ENCODE results near the gene RPL35. TPM values are rescaled to one million over a fixed set of nuclear protein-coding genes. Genes with fewer than 3 reads are reported as not detected.
"Not testable (repeated sequence)": the region's sequence is repeated elsewhere in the genome, so short reads cannot be mapped to it uniquely, and the experiment has no call there.

RPL35 gene
- total and polyA plus RNA-seq, 2 donors = 2,926 to 4,941 TPM

DNA sequence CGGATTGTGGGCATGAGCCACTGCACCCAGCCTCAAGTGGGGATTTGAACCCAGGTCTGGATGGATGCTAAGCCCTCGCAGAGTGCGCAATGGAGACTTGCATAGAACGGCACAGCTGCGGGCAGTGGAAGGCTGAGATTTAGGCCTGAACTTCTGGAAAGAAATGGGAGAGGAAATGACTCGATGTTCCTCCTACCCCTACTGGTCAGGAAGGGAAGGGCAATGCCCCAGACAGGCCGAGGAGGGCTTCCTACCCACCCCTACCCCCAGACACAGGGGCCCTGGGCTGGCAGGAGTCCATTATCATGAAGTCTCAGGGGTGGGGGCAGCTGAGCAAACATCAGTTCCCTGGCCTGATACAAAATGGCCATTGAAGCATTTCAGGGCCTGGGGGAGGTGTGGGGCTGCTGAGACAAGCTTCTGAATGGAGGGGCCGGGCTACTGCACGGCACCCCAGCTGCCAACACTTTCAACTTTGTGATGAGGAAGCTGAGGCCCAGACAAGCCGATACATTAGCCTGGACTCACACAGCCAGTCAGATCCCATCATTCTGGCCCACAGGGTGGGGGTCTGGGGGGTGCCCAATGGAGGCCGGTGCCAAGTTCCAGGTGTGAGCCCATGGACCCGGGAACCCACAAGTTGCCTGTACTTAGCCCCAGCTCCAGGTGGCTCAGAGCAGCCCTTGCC is 22.0 kb downstream of the RPL35 start:
- 75% methylated on average over 12 of the region's 12 CpGs for WGBS
- peaks cover 0 to 8% of the 10 kb centered on the region in 2 donors for H3K4me1 ChIP-seq (ENCODE audit: control insufficient read depth in 2 of 2, insufficient read depth in 2 of 2, low read length in 2 of 2)
- H3K4me3 ChIP-seq (ENCODE audit: low read length in 2 of 2) = no peak overlapping the region
- peaks cover 0 to 43% of the 10 kb centered on the region in 2 donors for H3K27me3 ChIP-seq (ENCODE audit: control insufficient read depth in 2 of 2, insufficient read depth in 1 of 2, low read length in 1 of 2)
- no peaks in the 10 kb centered on the region for H3K9me3 ChIP-seq (ENCODE audit: control insufficient read depth in 2 of 2, insufficient read depth in 1 of 2, low read length in 1 of 2)
- no peaks in the 10 kb centered on the region for H3K36me3 ChIP-seq (ENCODE audit: control insufficient read depth in 2 of 2, insufficient read depth in 2 of 2, low read length in 1 of 2)
- DNase-seq (ENCODE audit: low read depth in 6 of 9, low spot score in 9 of 9) = no peak
- no peak overlapping the region for H3K27ac ChIP-seq (ENCODE audit: low read depth in 1 of 2, low read length in 1 of 2)

DNA sequence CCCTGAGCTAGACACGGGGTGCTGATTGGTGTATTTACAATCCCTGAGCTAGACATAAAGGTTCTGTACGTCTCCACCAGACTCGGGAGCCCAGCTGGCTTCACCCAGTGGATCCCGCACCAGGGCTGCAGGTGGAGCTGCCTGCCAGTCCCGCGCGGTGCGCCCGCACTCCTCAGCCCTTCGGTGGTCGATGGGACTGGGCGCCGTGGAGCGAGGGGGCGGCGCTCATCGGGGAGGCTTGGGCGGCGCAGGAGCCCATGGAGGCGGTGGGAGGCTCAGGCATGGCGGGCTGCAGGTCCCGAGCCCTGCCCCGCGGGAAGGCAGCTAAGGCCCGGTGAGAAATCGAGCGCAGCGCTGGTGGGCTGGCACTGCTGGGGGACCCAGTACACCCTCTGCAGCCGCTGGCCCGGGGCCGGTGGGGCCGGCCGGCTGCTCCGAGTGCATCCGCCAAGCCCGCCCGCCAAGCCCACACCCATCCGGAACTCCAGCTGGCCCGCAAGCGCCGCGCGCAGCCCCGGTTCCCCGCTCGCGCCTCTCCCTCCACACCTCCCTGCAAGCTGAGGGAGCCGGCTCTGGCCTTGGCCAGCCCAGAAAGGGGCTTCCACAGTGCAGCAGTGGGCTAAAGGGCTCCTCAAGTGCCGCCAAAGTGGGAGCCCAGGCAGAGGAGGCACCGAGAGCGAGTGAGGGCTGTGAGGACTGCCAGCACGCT is 23.0 kb downstream of the RPL35 start:
- not testable (repeated sequence) for H3K4me3 ChIP-seq (ENCODE audit: low read length in 2 of 2); DNase-seq (ENCODE audit: low read depth in 6 of 9, low spot score in 9 of 9); H3K9me3 ChIP-seq (ENCODE audit: control insufficient read depth in 2 of 2, insufficient read depth in 1 of 2, low read length in 1 of 2); H3K36me3 ChIP-seq (ENCODE audit: control insufficient read depth in 2 of 2, insufficient read depth in 2 of 2, low read length in 1 of 2); H3K27ac ChIP-seq (ENCODE audit: low read depth in 1 of 2, low read length in 1 of 2)
- H3K27me3 ChIP-seq (ENCODE audit: control insufficient read depth in 2 of 2, insufficient read depth in 1 of 2, low read length in 1 of 2) = peaks cover 0 to 43% of the 10 kb centered on the region in 2 donors
- 66% methylated on average over 48 of the region's 52 CpGs for WGBS
- H3K4me1 ChIP-seq (ENCODE audit: control insufficient read depth in 2 of 2, insufficient read depth in 2 of 2, low read length in 2 of 2) = peaks cover 0 to 10% of the 10 kb centered on the region in 2 donors

- 92% methylated on average over 5 of the region's 5 CpGs for WGBS
- not testable (repeated sequence) for H3K4me3 ChIP-seq (ENCODE audit: low read length in 2 of 2); H3K27ac ChIP-seq (ENCODE audit: low read depth in 1 of 2, low read length in 1 of 2); DNase-seq (ENCODE audit: low read depth in 6 of 9, low spot score in 9 of 9); H3K36me3 ChIP-seq (ENCODE audit: control insufficient read depth in 2 of 2, insufficient read depth in 2 of 2, low read length in 1 of 2); H3K9me3 ChIP-seq (ENCODE audit: control insufficient read depth in 2 of 2, insufficient read depth in 1 of 2, low read length in 1 of 2)
- Histone ChIP-seq H3K27me3 (ENCODE audit: control insufficient read depth in 2 of 2, insufficient read depth in 1 of 2, low read length in 1 of 2) (peaks cover 0 to 39% of the 10 kb centered on the region in 2 donors), H3K4me1 (ENCODE audit: control insufficient read depth in 2 of 2, insufficient read depth in 2 of 2, low read length in 2 of 2) (peaks cover 0 to 10% of the 10 kb centered on the region in 2 donors)
These were observed 23.6 kb downstream of the RPL35 start for GRCh38 chr9:124838132-124838531.

GRCh38 chr9:124835026-124835557 is 26.7 kb downstream of the RPL35 start:
- H3K4me3 ChIP-seq (ENCODE audit: low read length in 2 of 2) = no peak overlapping the region
- H3K27me3 ChIP-seq (ENCODE audit: control insufficient read depth in 2 of 2, insufficient read depth in 1 of 2, low read length in 1 of 2) = peaks cover 0 to 28% of the 10 kb centered on the region in 2 donors
- WGBS = 88% methylated on average over 13 of the region's 13 CpGs
- peaks cover 0 to 10% of the 10 kb centered on the region in 2 donors for H3K4me1 ChIP-seq (ENCODE audit: control insufficient read depth in 2 of 2, insufficient read depth in 2 of 2, low read length in 2 of 2)
- peak overlapping the region in 1 of 2 donors; percentile 59 for H3K27ac ChIP-seq (ENCODE audit: low read depth in 1 of 2, low read length in 1 of 2)
- H3K9me3 ChIP-seq (ENCODE audit: control insufficient read depth in 2 of 2, insufficient read depth in 1 of 2, low read length in 1 of 2) = no peaks in the 10 kb centered on the region
- no peak for DNase-seq (ENCODE audit: low read depth in 6 of 9, low spot score in 9 of 9)
- H3K36me3 ChIP-seq (ENCODE audit: control insufficient read depth in 2 of 2, insufficient read depth in 2 of 2, low read length in 1 of 2) = no peaks in the 10 kb centered on the region

DNA sequence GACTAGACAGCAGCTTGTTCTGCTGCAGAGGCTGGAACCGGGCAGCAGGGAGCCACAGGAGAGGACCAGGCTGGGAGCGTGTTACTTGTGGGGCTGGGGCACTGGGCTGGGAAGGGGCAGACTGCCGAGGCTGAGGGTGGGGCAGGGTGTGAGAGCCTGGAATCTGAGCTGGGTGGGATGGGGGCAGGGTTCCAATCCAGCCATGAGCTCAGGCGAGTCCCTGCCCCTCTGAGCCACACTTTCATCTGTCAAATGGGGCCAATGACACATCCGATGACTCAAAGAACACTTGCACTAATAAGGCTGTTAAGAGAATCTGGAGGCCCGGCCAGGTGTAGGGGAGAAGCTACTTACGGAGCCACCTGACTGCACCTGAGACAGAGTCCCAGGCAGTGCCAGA is 27.2 kb downstream of the RPL35 start:
- no peaks in the 10 kb centered on the region for H3K36me3 ChIP-seq (ENCODE audit: control insufficient read depth in 2 of 2, insufficient read depth in 2 of 2, low read length in 1 of 2)
- H3K9me3 ChIP-seq (ENCODE audit: control insufficient read depth in 2 of 2, insufficient read depth in 1 of 2, low read length in 1 of 2) = no peaks in the 10 kb centered on the region
- peaks cover 0 to 23% of the 10 kb centered on the region in 2 donors for H3K27me3 ChIP-seq (ENCODE audit: control insufficient read depth in 2 of 2, insufficient read depth in 1 of 2, low read length in 1 of 2)
- WGBS = 92% methylated on average over 7 of the region's 7 CpGs
- DNase-seq (ENCODE audit: low read depth in 6 of 9, low spot score in 9 of 9) = no peak
- peak overlapping the region in 1 of 2 donors; percentile 59 for H3K27ac ChIP-seq (ENCODE audit: low read depth in 1 of 2, low read length in 1 of 2)
- H3K4me3 ChIP-seq (ENCODE audit: low read length in 2 of 2) = no peak overlapping the region
- H3K4me1 ChIP-seq (ENCODE audit: control insufficient read depth in 2 of 2, insufficient read depth in 2 of 2, low read length in 2 of 2) = peaks cover 0 to 10% of the 10 kb centered on the region in 2 donors

DNA sequence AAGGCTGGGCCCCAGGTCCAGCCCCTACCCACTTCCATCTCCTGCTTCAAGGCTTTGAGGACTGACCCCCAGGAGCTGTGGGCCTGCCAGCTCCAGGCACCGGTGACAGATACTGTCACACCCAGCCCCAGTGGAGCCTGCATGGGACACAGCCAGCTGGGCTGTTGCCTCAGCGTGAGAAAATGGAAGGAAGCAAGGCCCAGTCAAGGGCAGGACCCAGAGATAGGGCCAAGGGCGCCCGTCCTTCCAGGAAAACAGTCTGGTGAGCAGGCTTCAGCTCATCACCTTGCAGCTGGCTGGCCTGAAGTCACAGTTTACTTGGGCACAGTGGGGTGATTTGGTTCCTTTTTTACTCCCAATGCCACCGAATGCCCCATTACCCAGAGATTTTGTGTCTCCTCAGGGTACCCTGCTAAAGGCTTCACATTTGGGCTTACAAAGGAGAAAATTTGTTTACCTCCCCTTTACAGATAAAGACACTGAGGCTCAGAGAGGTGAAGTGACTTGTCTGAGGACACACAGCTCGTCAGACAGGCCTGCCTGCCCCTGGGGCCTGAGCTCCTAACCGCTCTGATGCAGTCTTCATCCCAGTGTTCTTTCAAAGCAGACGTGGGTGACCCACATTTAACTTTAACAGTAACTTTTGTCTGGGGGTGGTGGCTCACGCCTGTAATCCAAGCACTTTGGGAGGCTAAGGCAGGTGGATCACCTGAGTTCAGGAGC is 30.0 kb downstream of the RPL35 start:
- no peak overlapping the region for H3K4me3 ChIP-seq (ENCODE audit: low read length in 2 of 2)
- peaks cover 0 to 10% of the 10 kb centered on the region in 2 donors for H3K4me1 ChIP-seq (ENCODE audit: control insufficient read depth in 2 of 2, insufficient read depth in 2 of 2, low read length in 2 of 2)
- H3K9me3 ChIP-seq (ENCODE audit: control insufficient read depth in 2 of 2, insufficient read depth in 1 of 2, low read length in 1 of 2) = no peaks in the 10 kb centered on the region
- H3K27me3 ChIP-seq (ENCODE audit: control insufficient read depth in 2 of 2, insufficient read depth in 1 of 2, low read length in 1 of 2) = peaks cover 0 to 2% of the 10 kb centered on the region in 2 donors
- no peak overlapping the region for H3K27ac ChIP-seq (ENCODE audit: low read depth in 1 of 2, low read length in 1 of 2)
- no peak for DNase-seq (ENCODE audit: low read depth in 6 of 9, low spot score in 9 of 9)
- WGBS = 88% methylated on average over 9 of the region's 9 CpGs
- H3K36me3 ChIP-seq (ENCODE audit: control insufficient read depth in 2 of 2, insufficient read depth in 2 of 2, low read length in 1 of 2) = no peaks in the 10 kb centered on the region

DNA sequence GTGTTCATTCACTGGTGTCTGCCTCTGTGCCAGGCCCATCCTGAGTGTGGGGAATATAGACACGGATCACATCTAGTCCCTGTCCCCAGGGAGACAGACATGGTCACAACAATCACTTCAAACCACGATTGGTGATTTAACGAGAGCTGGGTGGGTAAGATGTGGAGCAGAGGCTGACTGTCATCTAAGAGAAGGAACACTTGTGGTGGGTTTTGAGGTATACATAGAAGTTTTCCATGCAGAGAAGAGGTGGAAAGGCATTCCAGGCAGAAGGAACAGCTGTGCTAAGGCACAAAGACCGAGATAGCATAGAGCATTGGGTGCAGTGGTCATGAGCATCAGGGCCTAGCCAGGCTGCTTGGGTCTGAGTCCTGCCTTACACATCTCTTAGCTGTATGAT is 31.2 kb downstream of the RPL35 start:
- no peak overlapping the region for H3K27ac ChIP-seq (ENCODE audit: low read depth in 1 of 2, low read length in 1 of 2)
- H3K4me3 ChIP-seq (ENCODE audit: low read length in 2 of 2) = no peak overlapping the region
- 73% methylated on average over 4 of the region's 4 CpGs for WGBS

GRCh38 chr9:124829334-124829669 is 32.5 kb downstream of the RPL35 start:
- no peaks in the 10 kb centered on the region for H3K9me3 ChIP-seq (ENCODE audit: control insufficient read depth in 2 of 2, insufficient read depth in 1 of 2, low read length in 1 of 2)
- no peak overlapping the region for H3K27ac ChIP-seq (ENCODE audit: low read depth in 1 of 2, low read length in 1 of 2)
- no peaks in the 10 kb centered on the region for H3K27me3 ChIP-seq (ENCODE audit: control insufficient read depth in 2 of 2, insufficient read depth in 1 of 2, low read length in 1 of 2)
- H3K4me3 ChIP-seq (ENCODE audit: low read length in 2 of 2) = no peak overlapping the region
- no peak for DNase-seq (ENCODE audit: low read depth in 6 of 9, low spot score in 9 of 9)
- no peaks in the 10 kb centered on the region for H3K36me3 ChIP-seq (ENCODE audit: control insufficient read depth in 2 of 2, insufficient read depth in 2 of 2, low read length in 1 of 2)
- 79% methylated on average over 5 of the region's 5 CpGs for WGBS
- no peaks in the 10 kb centered on the region for H3K4me1 ChIP-seq (ENCODE audit: control insufficient read depth in 2 of 2, insufficient read depth in 2 of 2, low read length in 2 of 2)

More for the DNA sequence above, 31.2 kb downstream of the RPL35 start:
- H3K9me3 ChIP-seq (ENCODE audit: control insufficient read depth in 2 of 2, insufficient read depth in 1 of 2, low read length in 1 of 2) = no peaks in the 10 kb centered on the region
- H3K36me3 ChIP-seq (ENCODE audit: control insufficient read depth in 2 of 2, insufficient read depth in 2 of 2, low read length in 1 of 2) = no peaks in the 10 kb centered on the region
- DNase-seq (ENCODE audit: low read depth in 6 of 9, low spot score in 9 of 9) = no peak
- peaks cover 0 to 2% of the 10 kb centered on the region in 2 donors for H3K27me3 ChIP-seq (ENCODE audit: control insufficient read depth in 2 of 2, insufficient read depth in 1 of 2, low read length in 1 of 2)
- peaks cover 0 to 10% of the 10 kb centered on the region in 2 donors for H3K4me1 ChIP-seq (ENCODE audit: control insufficient read depth in 2 of 2, insufficient read depth in 2 of 2, low read length in 2 of 2)

Measured in thymus (tissue), 11 donors.